MG63 (cell line): Measurements from ENCODE around the gene DGKD. TPM values are rescaled to one million over a fixed set of nuclear protein-coding genes. Genes with fewer than 3 reads are reported as not detected.

Source experiments
- DNase-seq: peaks from one replicate; pipeline ENCODE4 v3.0.0-alpha.2; 2020
- H3K27me3 ChIP-seq: fragments of 250-450 bp; sonication (Bioruptor Pico); 2 replicates; pipeline ENCODE4 v1.5.1; 2020; ENCODE audit warnings: mild to moderate bottlenecking, moderate library complexity
- H3K36me3 ChIP-seq: fragments of 250-450 bp; sonication (Bioruptor Pico); 2 replicates; pipeline ENCODE4 v1.5.1; 2020; ENCODE audit warnings: mild to moderate bottlenecking, moderate library complexity
- H3K4me3 ChIP-seq: fragments of 250-450 bp; sonication (Bioruptor Pico); 2 replicates; pipeline ENCODE4 v1.5.1; 2020; ENCODE audit warnings: mild to moderate bottlenecking, moderate library complexity
- H3K9me3 ChIP-seq: fragments of 250-450 bp; sonication (Bioruptor Pico); 2 replicates; pipeline ENCODE4 v1.5.1; 2020; ENCODE audit warnings: mild to moderate bottlenecking, moderate library complexity
- total RNA-seq: library from RNA; depleted of rRNA; stranded (reverse); fragments of >200 nt; shearing (Covaris generic); gene quantifications from 2 replicates; pipeline ENCODE4 v1.2.3, GENCODE V29; 2014; ENCODE audit warnings: low replicate concordance

The DGKD gene
- total RNA-seq, 1 experiment from 2014 or later: 8.8 TPM

DNA sequence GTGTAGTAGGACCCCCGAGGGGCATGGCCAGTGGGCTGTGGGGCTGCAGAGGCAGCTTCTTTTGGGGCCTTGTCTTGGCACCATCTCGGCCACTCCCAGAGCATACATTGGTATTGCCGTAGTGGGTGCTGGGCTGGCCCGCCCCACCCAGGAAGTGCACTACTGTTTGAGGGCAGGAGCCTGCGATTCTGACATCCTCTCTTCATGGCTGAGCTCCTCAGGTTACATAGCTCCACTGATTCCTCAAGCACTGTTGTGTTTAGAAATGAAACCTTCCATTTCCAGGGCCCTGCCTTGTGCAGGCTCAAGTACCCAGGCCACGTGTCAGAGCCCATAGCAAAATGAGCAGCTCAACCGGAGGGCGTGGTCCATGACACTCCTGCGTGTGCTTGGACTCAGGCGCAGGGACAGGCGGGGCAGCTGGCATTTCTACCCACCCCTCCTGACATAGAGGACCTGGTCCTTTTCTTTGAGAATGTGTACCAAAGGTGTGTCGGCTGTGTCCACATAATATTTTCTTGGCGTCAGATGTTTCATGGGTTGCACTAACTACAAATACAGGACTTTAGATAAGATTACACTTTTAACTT is 67.9 kb downstream of the DGKD start:
- no peak for DNase-seq

DNA sequence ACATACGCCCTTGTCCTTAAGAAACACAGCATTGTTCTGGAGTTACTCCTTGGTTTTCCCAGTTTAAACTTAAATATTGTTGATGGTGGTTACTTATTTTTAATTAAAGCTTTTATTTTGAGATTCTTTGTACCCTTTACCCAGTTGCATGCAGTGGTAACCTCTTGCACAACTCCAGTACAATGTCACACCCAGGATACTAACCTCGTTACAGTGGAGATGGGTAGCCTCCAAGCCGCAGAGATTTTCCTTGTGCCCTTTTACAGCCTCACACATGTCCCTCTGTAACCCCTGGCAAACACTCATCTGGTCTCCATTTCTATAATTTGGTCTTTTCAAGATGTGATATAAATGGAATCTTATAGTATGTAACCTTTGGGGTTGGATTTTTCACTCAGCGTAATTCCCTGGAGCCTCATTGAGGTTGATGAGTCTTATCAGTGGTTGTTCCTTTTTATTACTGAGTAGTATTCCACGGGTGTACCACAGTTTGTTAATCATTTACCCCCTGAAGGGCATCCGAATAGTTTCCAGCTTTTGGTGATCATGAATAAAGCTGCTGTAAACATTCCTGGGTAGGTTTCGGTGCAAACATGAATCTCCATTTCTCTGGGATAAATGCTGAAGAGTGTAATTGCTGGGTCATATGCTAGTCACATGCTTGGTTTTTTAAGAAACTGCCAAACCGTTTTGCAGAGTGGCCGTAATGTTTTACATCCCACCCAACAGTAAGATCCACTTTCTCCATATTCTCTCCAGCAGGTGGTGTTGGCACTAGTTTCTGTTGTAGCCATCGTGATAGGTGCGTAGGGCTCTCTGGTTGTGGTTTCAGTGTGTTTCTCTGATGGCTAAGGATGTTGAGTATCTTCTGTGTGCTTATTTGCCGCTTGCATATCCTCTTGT is 68.6 kb downstream of the DGKD start:
- Histone ChIP-seq H3K36me3 (peaks cover 16% of the 10 kb centered on the region), H3K4me3 (no peak overlapping the region), H3K27me3 (no peaks in the 10 kb centered on the region), H3K9me3 (peaks cover 11% of the 10 kb centered on the region)
- no peak for DNase-seq

More for the DNA sequence above, 67.9 kb downstream of the DGKD start:
- Histone ChIP-seq H3K9me3 (peaks cover 11% of the 10 kb centered on the region), H3K36me3 (peaks cover 12% of the 10 kb centered on the region), H3K27me3 (no peaks in the 10 kb centered on the region), H3K4me3 (no peak overlapping the region)

DNA sequence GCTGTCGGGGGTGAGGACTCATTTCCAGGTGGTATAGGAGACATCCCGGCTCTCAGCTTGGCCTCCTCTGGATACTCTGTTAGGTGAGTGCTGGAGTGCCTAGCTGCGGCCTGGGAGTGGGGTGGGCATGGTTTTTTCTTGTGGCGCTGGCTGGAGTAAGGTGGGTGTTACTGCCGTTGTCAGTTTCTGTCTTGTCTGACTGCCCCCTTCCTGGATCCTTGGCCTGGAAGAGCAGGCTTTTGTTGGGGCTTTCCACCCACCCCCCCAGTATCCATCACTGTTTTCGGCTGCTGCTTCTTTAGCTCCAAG is 69.2 kb downstream of the DGKD start:
- Histone ChIP-seq H3K4me3 (no peak overlapping the region), H3K9me3 (peaks cover 11% of the 10 kb centered on the region), H3K36me3 (peaks cover 16% of the 10 kb centered on the region), H3K27me3 (no peaks in the 10 kb centered on the region)
- no peak for DNase-seq

DNA sequence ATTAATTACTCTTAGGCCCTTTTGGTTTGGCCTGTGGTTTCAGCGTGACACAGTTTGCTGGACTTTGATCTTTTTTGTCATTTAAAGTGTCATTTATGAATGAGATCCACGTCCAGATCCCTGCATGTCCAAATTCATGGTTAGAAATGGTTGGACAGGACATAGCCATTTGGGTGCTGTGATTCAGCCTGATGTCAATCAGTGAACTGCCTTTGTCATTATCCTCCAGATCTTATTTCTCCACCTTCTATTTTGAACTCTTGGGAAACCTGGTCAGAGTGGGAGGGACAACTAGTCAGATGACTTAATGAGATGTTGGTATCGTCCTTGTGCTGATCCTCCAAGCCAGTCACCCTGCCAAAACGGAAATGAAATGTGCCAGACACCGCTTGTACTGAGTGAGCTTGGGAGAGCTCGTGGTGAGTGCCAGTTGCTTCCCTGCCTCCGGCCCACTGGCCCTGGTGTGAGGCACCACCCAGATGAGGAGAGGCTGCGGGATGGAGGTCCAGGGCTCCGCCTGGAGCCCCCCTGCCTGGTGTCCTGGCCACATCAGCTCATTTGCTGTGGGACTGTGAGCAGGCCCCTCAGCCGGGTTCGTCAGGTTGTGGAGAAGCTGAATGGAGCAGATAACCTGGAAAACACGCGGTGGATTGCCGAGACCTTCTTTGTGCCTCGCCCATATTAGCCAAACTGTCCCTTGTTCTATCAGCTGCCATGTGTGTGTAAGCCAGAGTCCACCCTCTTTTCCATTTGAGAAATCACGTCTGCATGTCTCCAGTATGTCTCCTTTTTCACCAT is 70.1 kb downstream of the DGKD start:
- Histone ChIP-seq H3K4me3 (no peak overlapping the region), H3K27me3 (no peaks in the 10 kb centered on the region), H3K9me3 (peaks cover 9% of the 10 kb centered on the region), H3K36me3 (peaks cover 9% of the 10 kb centered on the region)
- DNase-seq: peak; percentile 94

DNA sequence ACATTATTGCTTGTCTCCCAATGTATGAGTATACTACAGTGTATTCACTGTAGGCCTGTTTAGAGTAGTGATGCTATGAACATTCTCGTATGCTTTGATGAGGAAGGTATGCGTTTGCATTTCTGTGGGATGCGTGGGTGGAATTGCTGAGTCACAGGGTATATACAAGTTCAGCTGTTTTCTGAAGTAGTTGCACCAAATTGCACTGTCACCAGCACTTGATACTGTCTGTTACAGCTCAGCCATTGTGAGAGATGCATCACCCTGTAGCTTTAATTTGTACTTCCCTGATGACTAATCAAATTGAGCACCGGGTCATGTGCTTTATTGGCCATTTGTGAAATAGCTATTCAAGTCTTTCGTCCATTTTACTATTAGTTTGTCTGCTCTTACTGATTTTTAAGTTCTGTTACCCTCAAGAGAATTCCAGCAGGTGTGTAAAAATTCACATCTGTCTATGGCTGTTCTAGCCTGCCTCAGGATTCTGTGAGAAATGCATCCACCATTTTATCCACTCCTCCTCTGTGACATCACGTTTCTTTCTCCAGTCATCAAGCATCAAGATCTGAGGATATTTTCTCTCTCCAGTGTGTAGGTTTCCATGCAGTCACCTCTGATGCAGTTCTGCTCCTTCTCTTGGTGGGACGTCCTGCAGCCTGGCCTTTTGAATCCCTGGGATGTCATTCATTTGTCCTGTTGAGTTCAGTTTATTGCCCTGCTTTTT is 72.5 kb downstream of the DGKD start:
- peak; percentile 85 for DNase-seq
- H3K36me3 ChIP-seq: peaks cover 8% of the 10 kb centered on the region
- H3K9me3 ChIP-seq: peaks cover 9% of the 10 kb centered on the region
- no peak overlapping the region for H3K4me3 ChIP-seq
- no peaks in the 10 kb centered on the region for H3K27me3 ChIP-seq

DNA sequence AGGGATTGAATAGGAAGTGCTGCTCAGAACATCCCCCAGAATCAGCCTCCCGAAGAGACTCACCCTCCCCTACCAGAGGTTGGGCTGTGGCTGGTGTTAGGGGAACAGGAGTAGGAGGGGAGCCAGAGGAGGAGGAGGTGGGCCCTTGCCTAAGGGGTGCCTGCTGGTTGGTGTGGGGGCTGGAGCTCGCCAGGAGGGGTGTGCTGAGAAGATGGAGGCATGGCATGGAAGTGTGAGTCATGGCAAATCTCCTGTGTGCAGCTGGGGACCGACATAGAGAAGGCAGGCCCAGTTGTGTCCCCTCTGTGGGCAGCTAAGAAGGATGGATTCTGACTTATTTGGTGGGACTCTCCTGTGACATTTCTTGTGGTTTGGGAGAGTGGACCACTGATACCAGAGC is 73.7 kb downstream of the DGKD start:
- no peak overlapping the region for H3K4me3 ChIP-seq
- H3K9me3 ChIP-seq: peaks cover 9% of the 10 kb centered on the region
- no peak for DNase-seq
- no peaks in the 10 kb centered on the region for H3K27me3 ChIP-seq
- peaks cover 4% of the 10 kb centered on the region for H3K36me3 ChIP-seq

DNA sequence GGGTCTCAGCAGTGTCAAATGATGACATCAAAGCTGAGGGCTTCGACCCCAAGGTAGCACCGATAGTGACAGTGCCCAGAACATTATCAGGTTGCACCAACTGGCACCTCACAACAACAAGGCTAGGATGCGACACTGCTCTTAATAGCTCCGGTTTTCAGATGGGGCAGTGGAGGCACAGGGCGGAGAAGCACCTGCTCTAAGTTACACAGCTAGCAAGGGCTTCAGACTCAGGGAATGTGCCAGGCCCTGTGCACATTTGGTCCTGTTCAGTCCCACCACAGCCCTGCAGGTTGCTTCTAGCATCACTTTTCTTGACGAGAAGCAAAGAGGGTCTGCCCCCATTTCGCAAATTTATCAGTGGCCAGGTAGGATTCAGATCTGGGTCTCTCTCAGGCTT is 74.1 kb downstream of the DGKD start:
- Histone ChIP-seq H3K9me3 (peaks cover 9% of the 10 kb centered on the region), H3K36me3 (peaks cover 4% of the 10 kb centered on the region), H3K4me3 (no peak overlapping the region), H3K27me3 (no peaks in the 10 kb centered on the region)
- no peak for DNase-seq

DNA sequence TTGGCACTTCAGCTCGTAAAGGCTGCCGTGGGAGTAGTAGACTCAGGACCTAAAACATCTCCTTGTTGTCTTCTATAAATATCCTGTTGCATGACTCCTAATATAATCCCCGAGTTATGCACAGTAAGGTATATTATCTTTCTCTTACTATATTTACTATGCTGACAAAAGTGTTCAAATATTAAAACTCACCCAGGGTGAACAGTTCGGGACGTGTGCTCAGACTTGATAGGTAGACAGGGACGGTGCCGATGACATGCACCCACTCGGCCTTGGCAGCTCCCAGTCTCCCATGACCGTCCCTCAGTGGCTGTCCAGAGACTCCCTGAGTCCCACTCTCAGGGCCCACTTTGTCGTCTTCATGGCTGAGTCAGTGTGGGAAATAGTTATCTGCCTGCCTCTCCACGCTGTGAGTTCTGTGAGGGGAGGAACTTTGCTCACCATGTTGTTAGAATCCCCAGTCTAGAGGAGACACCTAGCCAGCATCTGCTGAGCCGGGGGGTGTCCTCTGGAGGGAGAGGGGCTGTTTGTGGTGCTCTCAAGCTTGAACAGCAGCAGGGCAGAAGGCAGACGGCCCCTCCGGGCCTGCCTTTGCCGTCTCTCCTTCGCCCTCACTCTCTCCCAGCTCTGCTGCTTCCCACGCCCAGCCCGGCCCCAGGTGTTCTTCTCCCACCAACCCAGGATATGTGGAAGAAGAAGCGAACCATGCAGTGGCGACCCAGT is 75.0 kb downstream of the DGKD start:
- DNase-seq: no peak
- peaks cover 9% of the 10 kb centered on the region for H3K9me3 ChIP-seq
- peaks cover 6% of the 10 kb centered on the region for H3K36me3 ChIP-seq
- no peaks in the 10 kb centered on the region for H3K27me3 ChIP-seq
- no peak overlapping the region for H3K4me3 ChIP-seq

DNA sequence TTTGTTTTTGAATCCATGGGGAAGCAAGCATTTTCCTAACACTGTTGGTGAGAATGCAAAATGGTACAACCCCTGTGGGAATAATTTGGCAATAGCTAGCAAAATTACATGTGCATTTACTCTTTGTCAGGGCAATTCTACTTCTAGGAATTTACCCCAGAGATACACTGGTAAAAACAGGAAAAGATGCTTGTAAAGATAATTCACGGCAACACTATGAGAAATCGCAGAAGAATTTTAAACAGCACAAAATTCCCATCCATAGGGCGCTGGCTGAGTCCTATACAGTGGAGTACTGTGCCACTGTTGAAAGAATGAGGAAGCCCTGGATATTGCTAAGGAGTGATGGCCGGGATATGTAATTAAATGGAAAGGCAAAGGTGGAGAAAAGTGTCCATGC is 75.8 kb downstream of the DGKD start:
- no peak overlapping the region for H3K4me3 ChIP-seq
- DNase-seq: no peak
- H3K36me3 ChIP-seq: peaks cover 6% of the 10 kb centered on the region
- H3K27me3 ChIP-seq: no peaks in the 10 kb centered on the region
- peaks cover 9% of the 10 kb centered on the region for H3K9me3 ChIP-seq

DNA sequence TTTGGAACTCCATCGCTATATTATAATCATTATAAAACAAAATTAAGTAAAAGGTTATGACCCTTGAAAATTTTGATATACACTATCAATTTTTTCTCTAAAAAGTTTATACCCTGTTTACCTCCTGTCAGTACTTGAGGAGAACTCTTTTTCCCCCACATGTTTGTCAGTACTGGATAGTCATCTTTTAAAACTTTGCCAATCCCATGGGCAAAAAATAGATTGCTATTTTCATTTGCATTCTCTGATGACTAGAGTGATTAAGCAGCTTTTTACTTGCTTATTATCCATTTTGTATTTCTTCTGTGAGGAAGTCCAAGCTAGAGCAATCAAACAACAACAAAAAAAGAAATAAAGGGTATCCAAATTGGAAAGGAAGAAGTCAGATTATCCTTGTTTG is 76.4 kb downstream of the DGKD start:
- Histone ChIP-seq H3K36me3 (peaks cover 6% of the 10 kb centered on the region), H3K9me3 (peaks cover 7% of the 10 kb centered on the region), H3K4me3 (no peak overlapping the region), H3K27me3 (no peaks in the 10 kb centered on the region)
- DNase-seq: no peak

DNA sequence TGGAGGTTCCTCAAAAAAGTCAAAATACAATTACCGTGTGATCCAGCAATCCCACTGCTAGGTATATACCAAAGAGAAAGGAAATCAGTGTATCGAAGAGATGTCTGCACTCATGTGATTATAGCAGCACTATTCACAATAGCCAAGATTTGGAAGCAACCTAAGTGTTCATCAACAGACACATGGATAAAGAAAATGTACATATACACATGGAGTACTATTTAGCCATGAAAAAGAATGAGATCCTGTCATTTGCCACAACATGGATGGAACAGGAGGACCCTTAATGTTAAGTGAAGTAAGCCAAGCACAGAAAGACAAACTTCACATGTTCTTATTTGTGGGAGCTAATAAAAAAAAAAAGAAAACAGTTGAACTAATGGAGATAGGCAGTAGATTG is 78.7 kb downstream of the DGKD start:
- Histone ChIP-seq H3K4me3 (no peak overlapping the region), H3K27me3 (no peaks in the 10 kb centered on the region), H3K36me3 (peaks cover 3% of the 10 kb centered on the region), H3K9me3 (no peaks in the 10 kb centered on the region)
- no peak for DNase-seq

DNA sequence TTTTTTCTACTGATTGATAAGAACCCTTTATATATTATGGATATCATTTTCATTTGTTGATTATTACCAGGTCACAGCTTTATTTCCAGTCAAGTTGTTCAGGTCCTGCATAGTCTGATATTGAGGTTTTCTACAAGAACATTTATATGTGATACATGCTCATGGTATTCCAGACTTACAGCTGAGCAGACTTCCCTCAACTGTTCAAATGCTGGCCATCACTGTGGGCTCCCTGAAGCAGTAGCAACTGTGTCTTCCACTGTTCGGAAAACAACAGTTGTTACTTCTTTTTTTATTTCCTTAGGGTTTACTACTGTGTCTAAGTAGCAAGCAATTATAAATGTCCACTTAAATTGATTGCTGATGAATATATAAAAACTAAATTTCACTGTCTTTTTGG is 79.5 kb downstream of the DGKD start:
- Histone ChIP-seq H3K4me3 (no peak overlapping the region), H3K36me3 (peaks cover 3% of the 10 kb centered on the region), H3K9me3 (no peaks in the 10 kb centered on the region), H3K27me3 (no peaks in the 10 kb centered on the region)
- DNase-seq: no peak

DNA sequence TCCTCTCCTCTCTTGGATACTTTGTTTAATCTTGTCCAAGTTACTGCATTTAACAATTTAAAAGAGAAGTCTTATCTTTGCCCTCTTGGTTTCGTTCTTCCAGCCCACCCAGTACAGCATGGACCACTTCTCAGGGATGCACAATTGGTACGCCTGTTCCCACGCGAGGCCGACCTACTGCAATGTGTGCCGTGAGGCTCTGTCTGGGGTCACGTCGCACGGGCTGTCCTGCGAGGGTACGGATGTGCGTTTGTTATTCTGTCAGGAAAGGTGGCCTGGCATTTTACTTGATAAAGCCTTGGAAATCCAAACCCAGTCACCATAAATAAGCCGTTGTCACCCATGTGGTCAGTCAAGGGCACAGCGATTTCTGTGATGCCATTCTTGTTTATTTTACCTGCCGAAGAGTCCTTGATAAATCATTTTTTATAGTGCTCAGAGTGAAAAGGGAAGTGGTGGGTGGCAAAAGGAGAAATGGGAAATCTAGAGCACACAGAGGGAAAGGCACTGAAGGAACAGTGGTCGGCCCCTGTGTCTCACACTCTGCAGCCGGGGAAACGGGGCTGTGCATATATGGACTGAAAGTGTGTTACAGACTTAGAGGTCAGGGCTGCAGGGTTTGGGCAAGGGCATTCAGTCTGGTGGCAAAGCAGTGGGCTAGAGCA is 80.5 kb downstream of the DGKD start:
- Histone ChIP-seq H3K4me3 (no peak overlapping the region), H3K27me3 (no peaks in the 10 kb centered on the region), H3K9me3 (no peaks in the 10 kb centered on the region), H3K36me3 (peaks cover 3% of the 10 kb centered on the region)
- no peak for DNase-seq

DNA sequence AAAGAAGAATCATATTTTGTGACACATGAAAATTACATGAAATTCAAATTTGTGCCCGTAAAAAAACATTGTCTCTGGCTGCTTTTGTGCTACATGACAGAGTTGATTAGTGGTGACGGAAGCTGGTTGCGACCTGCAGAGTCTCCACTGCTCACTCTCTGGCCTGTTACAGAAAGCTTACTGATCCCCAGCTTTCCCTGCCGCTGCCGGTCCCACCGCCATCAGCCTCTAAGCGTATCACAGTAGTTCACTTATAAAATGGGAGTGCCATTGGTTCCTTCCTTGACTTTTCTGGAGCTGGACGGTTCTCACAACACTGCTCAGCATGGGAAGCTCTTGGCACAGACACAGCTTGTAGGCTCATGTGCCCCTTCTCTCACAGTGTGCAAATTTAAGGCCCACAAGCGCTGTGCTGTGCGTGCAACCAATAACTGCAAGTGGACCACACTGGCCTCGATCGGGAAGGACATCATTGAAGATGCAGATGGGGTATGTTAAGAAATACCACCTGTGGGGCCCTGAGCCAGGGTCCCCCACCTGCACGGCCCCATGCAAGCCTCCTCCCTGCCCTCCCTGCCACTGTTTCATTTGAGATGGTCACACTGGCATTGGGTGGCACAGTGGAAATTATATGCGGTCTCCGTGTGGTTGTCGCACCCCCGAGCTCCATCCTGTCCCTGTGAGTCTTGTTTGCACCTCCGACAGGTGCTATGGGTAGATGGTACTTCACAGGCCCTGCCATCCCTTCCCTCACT is 81.3 kb downstream of the DGKD start:
- H3K27me3 ChIP-seq: no peaks in the 10 kb centered on the region
- no peak for DNase-seq
- H3K9me3 ChIP-seq: no peaks in the 10 kb centered on the region
- H3K36me3 ChIP-seq: peaks cover 5% of the 10 kb centered on the region
- no peak overlapping the region for H3K4me3 ChIP-seq

DNA sequence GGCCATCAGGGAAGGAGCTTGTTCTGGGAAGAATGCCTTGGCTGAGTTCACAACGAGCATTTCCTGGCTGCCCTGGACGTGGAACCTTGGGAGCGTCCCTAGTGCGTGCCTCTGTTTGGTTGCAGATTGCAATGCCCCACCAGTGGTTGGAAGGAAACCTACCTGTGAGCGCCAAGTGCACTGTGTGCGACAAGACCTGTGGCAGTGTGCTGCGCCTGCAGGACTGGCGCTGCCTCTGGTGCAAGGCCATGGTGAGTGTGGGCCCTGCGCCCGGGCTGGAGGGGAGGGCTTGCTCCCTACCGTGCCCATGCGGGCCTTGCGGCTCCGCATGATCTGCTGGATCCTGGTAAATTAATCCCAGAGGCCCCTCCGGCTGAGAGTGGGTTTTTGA is 81.9 kb downstream of the DGKD start:
- Histone ChIP-seq H3K4me3 (no peak overlapping the region), H3K27me3 (no peaks in the 10 kb centered on the region), H3K36me3 (peaks cover 5% of the 10 kb centered on the region), H3K9me3 (no peaks in the 10 kb centered on the region)
- DNase-seq: no peak
